ENCODE results near the gene CHRNA5. TPM values are rescaled to one million over a fixed set of nuclear protein-coding genes. Genes with fewer than 3 reads are reported as not detected.
"Not testable (repeated sequence)": the region's sequence is repeated elsewhere in the genome, so short reads cannot be mapped to it uniquely, and the experiment has no call there.

CHRNA5 gene
- total and polyA plus RNA-seq, 2 experiments from 2014 or later = 0.24 to 1.3 TPM

- H4K20me1 ChIP-seq (ENCODE audit: insufficient read depth) = no peaks in the 10 kb centered on the region
- H3K9me3 ChIP-seq (ENCODE audit: low read depth) = no peaks in the 10 kb centered on the region
- no peak overlapping the region for H3K9ac ChIP-seq
- no peaks in the 10 kb centered on the region for H3K9me2 ChIP-seq (ENCODE audit: insufficient read depth)
- no peak overlapping the region for H3K27ac ChIP-seq
- DNase-seq = no peak
- in situ Hi-C loops (cut with MboI) = no loop called here
- peaks cover 5% of the 10 kb centered on the region; the same call in 1 of the 2 replicates for H3K79me2 ChIP-seq (ENCODE audit: insufficient read depth)
- TF ChIP-seq EZH2 (IDR thresholded peaks at IDR 0.05; ENCODE audit: insufficient read depth, poor library complexity, severe bottlenecking) = no peak
- no peak for TF ChIP-seq EZH2phosphoT487 (IDR thresholded peaks at IDR 0.05; ENCODE audit: insufficient read depth, low read depth)
- WGBS, 2 experiments (ENCODE audit: low coverage in 1 of 2, low lambda C conversion rate in 2 of 2, missing lambda C conversion rate in 2 of 2) = 73 to 76% methylated on average over 6 of the region's 6 CpGs
- no peak overlapping the region for H2AFZ ChIP-seq
- H3K4me1 ChIP-seq (ENCODE audit: insufficient read depth) = no peaks in the 10 kb centered on the region
- no peak overlapping the region for H3K4me3 ChIP-seq
- H3F3A ChIP-seq (ENCODE audit: insufficient read depth) = peaks cover 9% of the 10 kb centered on the region; the same call in 1 of the 2 replicates
- peaks cover 42% of the 10 kb centered on the region for H3K36me3 ChIP-seq (ENCODE audit: low read depth)
- H3K4me2 ChIP-seq (ENCODE audit: unreplicated experiment) = no peak overlapping the region
- no peaks in the 10 kb centered on the region for H3K27me3 ChIP-seq (replicated peaks; ENCODE audit: insufficient read depth)
Measured at GRCh38 chr15:78550194-78550593, 15.1 kb upstream of the CHRNA5 start.

GRCh38 chr15:78550815-78551214 lies 14.5 kb upstream of the CHRNA5 start:
- peaks cover 36% of the 10 kb centered on the region for H3K36me3 ChIP-seq (ENCODE audit: low read depth)
- in situ Hi-C loops (cut with MboI) = no loop called here
- TF ChIP-seq EZH2phosphoT487 (IDR thresholded peaks at IDR 0.05; ENCODE audit: insufficient read depth, low read depth) = no peak
- no peaks in the 10 kb centered on the region for H3K9me2 ChIP-seq (ENCODE audit: insufficient read depth)
- H3K27ac ChIP-seq = no peak overlapping the region
- no peak overlapping the region for H2AFZ ChIP-seq
- DNase-seq = no peak
- H3K9me3 ChIP-seq (ENCODE audit: low read depth) = no peaks in the 10 kb centered on the region
- H3K4me2 ChIP-seq (ENCODE audit: unreplicated experiment) = no peak overlapping the region
- H3K27me3 ChIP-seq (replicated peaks; ENCODE audit: insufficient read depth) = no peaks in the 10 kb centered on the region
- H4K20me1 ChIP-seq (ENCODE audit: insufficient read depth) = no peaks in the 10 kb centered on the region
- 74 to 81% methylated on average over 3 of the region's 3 CpGs for WGBS, 2 experiments (ENCODE audit: low coverage in 1 of 2, low lambda C conversion rate in 2 of 2, missing lambda C conversion rate in 2 of 2)
- no peak overlapping the region for H3K9ac ChIP-seq
- H3K4me1 ChIP-seq (ENCODE audit: insufficient read depth) = no peaks in the 10 kb centered on the region
- no peaks in the 10 kb centered on the region for H3K79me2 ChIP-seq (ENCODE audit: insufficient read depth)
- H3K4me3 ChIP-seq = no peak overlapping the region
- H3F3A ChIP-seq (ENCODE audit: insufficient read depth) = peaks cover 9% of the 10 kb centered on the region; the same call in 1 of the 2 replicates

GRCh38 chr15:78551902-78552301 lies 13.4 kb upstream of the CHRNA5 start:
- Histone ChIP-seq H2AFZ (no peak overlapping the region), H3K27ac (no peak overlapping the region), H3K9me3 (ENCODE audit: low read depth) (no peaks in the 10 kb centered on the region), H3K4me3 (no peak overlapping the region), H3K79me2 (ENCODE audit: insufficient read depth) (no peaks in the 10 kb centered on the region), H3F3A (ENCODE audit: insufficient read depth) (peaks cover 9% of the 10 kb centered on the region; the same call in 1 of the 2 replicates), H4K20me1 (ENCODE audit: insufficient read depth) (no peaks in the 10 kb centered on the region), H3K27me3 (replicated peaks; ENCODE audit: insufficient read depth) (no peaks in the 10 kb centered on the region), H3K9me2 (ENCODE audit: insufficient read depth) (no peaks in the 10 kb centered on the region), H3K9ac (no peak overlapping the region), H3K4me2 (ENCODE audit: unreplicated experiment) (no peak overlapping the region), H3K4me1 (ENCODE audit: insufficient read depth) (no peaks in the 10 kb centered on the region), H3K36me3 (ENCODE audit: low read depth) (peaks cover 26% of the 10 kb centered on the region)
- no peak for TF ChIP-seq EZH2 (IDR thresholded peaks at IDR 0.05; ENCODE audit: insufficient read depth, poor library complexity, severe bottlenecking)
- no peak for TF ChIP-seq EZH2phosphoT487 (IDR thresholded peaks at IDR 0.05; ENCODE audit: insufficient read depth, low read depth)
- WGBS, 2 experiments (ENCODE audit: low coverage in 1 of 2, low lambda C conversion rate in 2 of 2, missing lambda C conversion rate in 2 of 2) = 63 to 65% methylated on average over 5 of the region's 5 CpGs
- DNase-seq = no peak
- in situ Hi-C loops (cut with MboI) = no loop called here

- Histone ChIP-seq H3K9me3 (ENCODE audit: low read depth) (no peaks in the 10 kb centered on the region), H3K36me3 (ENCODE audit: low read depth) (peaks cover 19% of the 10 kb centered on the region; the same call in 1 of the 2 replicates), H3K9me2 (ENCODE audit: insufficient read depth) (no peaks in the 10 kb centered on the region), H3K27me3 (replicated peaks; ENCODE audit: insufficient read depth) (no peaks in the 10 kb centered on the region), H3K27ac (no peak overlapping the region), H2AFZ (no peak overlapping the region), H3K9ac (no peak overlapping the region), H3K79me2 (ENCODE audit: insufficient read depth) (no peaks in the 10 kb centered on the region), H3F3A (ENCODE audit: insufficient read depth) (peaks cover 9% of the 10 kb centered on the region; the same call in 1 of the 2 replicates), H3K4me2 (ENCODE audit: unreplicated experiment) (no peak overlapping the region), H3K4me3 (no peak overlapping the region), H3K4me1 (ENCODE audit: insufficient read depth) (no peaks in the 10 kb centered on the region), H4K20me1 (ENCODE audit: insufficient read depth) (no peaks in the 10 kb centered on the region)
- no peak for DNase-seq
- TF ChIP-seq EZH2 (IDR thresholded peaks at IDR 0.05; ENCODE audit: insufficient read depth, poor library complexity, severe bottlenecking) (no peak), EZH2phosphoT487 (IDR thresholded peaks at IDR 0.05; ENCODE audit: insufficient read depth, low read depth) (no peak)
- 52 to 56% methylated on average over 5 of the region's 5 CpGs for WGBS, 2 experiments (ENCODE audit: low coverage in 1 of 2, low lambda C conversion rate in 2 of 2, missing lambda C conversion rate in 2 of 2)
- in situ Hi-C loops (cut with MboI) = no loop called here
Measured at GRCh38 chr15:78552597-78552996, 12.7 kb upstream of the CHRNA5 start.

- H3K27me3 ChIP-seq (replicated peaks; ENCODE audit: insufficient read depth); H3K4me3 ChIP-seq; H3K36me3 ChIP-seq (ENCODE audit: low read depth); H3F3A ChIP-seq (ENCODE audit: insufficient read depth); DNase-seq; H4K20me1 ChIP-seq (ENCODE audit: insufficient read depth); H3K4me2 ChIP-seq (ENCODE audit: unreplicated experiment); H3K9me2 ChIP-seq (ENCODE audit: insufficient read depth); H3K79me2 ChIP-seq (ENCODE audit: insufficient read depth); H3K9me3 ChIP-seq (ENCODE audit: low read depth); H3K4me1 ChIP-seq (ENCODE audit: insufficient read depth); H2AFZ ChIP-seq; H3K9ac ChIP-seq; in situ Hi-C loops (cut with MboI); H3K27ac ChIP-seq: not testable (repeated sequence)
- 94 to 96% methylated on average over 10 of the region's 10 CpGs for WGBS, 2 experiments (ENCODE audit: low coverage in 1 of 2, low lambda C conversion rate in 2 of 2, missing lambda C conversion rate in 2 of 2)
Measured at GRCh38 chr15:78560201-78560600, 5.1 kb upstream of the CHRNA5 start.
